Activated CD4-positive, alpha-beta T cell treated with anti-CD3 and anti-CD28 coated beads, Interleukin-2, Interleukin-6, amounts not matched to agents 100 ng/mL and 50 ng/mL, durations not matched to agents 16 hours and 8 hours (primary cell): ENCODE measurements around the gene MCTP1.

Experiments
- DNase-seq: peaks from one replicate; pipeline ENCODE4 v3.0.0-alpha.2; 2020

MCTP1 gene

DNA sequence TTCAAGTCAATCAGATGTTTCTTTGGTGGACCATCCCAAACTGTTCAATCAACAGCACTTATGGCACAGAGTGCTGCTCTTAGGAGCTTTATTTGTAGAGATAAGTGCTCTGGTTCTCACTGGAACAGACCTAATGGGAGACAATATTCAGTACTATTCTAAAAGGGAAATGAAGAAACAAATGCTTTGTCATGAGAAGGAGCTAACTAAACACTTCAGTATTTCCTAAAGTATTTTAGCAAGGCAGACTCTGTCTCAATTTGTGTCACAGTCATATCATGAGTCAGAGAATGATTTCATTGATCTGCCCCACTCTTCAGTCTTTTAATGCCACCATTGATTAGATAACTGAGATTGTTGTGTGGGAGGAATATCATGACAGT, 491.1 kb downstream of the MCTP1 start:
- DNase-seq: peak; percentile 70

DNA sequence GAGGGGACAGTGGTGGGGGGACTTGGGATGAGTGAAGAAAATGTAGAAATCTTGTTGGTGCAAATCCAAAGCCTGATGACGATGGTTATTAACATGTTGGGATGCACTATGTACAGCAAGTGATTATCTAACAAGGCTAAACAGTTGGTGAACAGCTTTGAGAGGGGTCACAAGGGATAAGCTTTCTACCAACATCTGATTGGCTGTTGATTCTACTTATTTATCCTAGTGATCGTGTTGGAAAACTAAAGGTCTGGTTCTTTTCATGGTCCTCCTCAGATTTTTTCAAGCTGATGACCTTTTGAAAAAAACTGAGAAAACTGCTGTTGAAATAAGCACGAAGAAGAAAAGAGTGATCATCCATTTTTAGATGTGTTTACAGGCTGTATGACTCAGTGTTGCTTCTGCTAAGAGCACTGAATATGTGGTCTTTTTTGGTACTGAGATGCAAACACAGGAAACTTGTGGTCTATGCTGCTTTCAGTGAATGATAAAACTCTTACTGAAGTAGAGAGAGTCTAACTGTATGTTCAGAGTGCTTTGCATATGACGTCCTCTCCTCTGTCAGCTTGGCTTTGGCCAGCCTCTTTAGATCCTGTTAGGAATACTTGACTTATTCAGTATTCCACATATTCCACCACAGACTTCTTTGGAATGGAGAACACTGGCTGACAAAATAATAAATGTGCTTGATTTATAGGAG, 491.6 kb downstream of the MCTP1 start:
- peak; percentile 88 for DNase-seq

DNA sequence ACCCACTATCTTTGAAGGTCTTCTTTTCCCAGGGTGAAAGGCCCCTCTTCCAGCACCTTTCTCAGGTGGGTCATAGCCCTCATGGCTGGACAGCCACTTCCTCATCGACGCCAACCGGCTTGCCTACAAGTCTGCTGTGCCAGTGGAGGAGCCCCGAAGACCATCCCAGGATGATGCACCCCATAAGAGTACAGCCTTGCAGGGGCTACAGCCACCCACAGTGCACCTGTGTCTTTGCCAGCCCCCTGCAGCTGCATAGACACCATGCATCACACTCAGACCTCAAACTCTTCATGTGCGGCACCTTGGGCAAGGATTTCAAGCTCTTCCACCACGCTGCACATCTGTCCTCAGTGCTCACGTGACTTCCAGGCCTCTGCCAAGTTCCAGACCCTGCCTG, 493.1 kb downstream of the MCTP1 start:
- DNase-seq: no peak

DNA sequence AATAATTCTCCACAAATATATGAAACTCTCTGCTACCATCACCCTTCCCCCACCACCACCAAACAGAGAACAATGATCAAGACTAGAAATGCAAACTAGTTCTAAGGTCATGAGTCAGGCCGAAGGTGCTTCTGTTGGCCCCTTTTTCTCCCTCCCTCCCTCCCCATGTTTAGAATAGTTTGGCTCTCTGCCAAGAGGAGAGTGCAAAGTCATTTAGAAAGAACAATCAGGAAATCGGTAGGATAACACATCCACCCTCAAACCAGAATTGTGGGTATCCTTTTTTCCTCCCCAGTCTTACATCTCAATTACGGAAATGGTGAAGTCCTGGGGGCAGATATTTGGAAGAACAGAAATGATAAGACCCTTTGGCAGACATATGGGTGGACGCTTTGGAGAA, 496.4 kb downstream of the MCTP1 start:
- peak; percentile 39 for DNase-seq

DNA sequence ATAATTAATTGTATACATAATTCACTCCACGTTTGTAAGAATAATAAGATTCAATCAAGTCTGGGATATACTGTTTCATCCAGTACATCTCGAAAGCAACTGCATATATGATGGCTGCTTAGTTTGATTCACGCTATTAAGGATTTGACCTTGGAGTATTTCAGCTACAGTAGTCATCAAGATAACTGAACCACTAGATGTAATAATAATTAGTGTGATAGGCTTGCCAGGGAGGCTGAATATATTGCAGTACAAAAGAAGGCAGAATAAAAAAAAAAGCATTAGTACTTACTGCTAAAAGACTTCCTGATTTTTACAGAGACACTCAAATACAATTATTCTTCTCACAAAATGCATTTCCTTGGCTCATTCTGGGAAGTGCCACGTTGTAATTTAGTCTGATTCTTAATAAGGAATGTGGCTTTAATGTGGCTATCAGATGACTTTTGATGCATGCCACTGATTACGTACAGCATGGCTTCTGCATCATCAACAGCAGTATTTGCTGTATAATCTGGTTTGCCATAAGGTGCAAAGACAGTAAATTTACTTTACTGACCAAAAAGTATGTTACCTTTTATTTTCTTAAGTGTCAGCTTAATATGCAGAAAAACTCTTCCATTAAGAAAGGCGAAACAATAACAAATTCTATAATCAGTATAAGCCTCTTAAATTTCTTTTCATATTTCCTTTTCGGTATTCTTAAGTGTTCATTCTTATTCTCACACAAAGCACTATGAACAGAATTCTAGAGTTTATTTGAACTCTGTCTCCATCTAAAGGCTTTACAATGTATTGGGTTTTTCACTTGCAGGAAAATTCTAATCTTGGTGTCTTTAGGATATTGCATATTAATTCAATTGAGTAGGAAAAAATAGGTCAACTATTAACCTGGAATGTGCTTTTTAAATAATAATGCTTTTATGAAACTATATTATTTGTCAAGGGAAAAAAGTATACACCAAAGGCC, 500.1 kb downstream of the MCTP1 start:
- no peak for DNase-seq

DNA sequence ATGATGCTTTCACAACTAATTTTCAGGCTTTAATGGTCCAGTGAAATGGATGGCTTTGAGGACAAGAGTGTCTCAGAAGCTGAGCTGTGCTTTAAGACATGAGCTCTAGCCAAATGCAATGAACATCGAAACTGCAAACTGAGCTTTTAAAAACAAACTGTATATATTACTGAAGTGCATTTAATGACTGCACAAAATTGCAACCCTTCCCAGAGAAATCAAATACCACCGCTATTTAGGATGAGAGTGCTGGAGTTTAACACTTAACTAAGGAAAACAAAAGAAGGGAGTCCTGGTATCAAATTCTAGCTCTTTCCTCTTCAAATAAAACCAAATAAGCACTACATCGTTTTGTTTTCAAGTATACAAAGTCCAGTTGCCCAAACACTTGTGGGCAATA, 502.5 kb downstream of the MCTP1 start:
- no peak for DNase-seq

DNA sequence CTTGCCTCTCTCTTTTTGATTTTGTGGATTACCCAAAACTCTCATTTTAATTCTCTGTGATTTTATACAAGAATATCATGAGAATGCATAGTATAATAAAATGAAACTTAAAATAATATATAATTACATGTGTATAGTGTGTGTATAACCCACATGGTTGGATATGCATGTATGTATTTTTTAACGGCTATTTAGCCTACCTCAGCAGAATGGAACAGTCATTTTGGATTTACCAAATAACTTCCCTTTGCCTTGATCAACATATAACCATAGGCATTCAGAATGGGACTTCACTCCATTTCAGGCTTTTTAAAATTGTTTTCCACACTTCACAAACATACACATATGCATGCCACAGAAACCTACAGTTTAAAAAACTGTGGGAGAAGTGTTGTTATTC, 505.2 kb downstream of the MCTP1 start:
- DNase-seq: no peak

DNA sequence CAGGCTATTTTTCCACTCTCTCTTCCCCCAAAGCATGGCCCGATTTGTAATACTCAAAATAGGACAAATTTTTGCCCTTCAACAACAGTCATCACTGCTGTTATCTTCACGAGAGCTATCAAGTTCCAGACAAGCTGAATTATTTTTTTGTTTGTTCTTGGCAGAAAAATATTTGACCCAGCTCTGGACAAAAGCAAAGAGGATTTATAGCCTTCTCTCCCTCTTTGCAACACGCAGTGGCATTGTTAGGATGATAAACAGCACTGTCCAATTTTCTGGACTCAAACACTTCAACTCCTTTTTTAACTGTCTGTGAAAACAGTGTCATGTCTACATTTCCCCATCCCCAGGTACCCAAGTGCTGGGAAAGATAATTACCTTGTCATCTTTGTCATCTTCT, 506.2 kb downstream of the MCTP1 start:
- DNase-seq: no peak

DNA sequence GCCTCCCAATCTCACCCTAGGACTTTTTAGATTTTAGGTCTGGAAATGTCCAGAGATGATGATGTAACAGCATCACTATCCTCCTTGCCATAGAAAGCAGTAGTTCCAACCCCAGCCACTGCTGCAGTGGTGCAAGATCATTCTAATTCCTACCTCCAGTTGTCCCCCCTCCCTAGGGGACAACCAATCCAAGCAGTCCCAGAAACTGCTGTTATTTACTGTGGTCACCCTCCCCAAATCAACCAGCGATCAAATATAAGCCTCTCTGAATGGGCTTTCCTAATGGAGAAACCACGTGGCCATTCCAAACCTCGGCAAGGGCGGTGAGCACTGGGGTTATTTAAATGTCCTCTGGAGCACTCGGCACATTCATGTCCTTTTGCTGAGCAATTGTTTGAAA, 506.6 kb downstream of the MCTP1 start:
- DNase-seq: no peak

DNA sequence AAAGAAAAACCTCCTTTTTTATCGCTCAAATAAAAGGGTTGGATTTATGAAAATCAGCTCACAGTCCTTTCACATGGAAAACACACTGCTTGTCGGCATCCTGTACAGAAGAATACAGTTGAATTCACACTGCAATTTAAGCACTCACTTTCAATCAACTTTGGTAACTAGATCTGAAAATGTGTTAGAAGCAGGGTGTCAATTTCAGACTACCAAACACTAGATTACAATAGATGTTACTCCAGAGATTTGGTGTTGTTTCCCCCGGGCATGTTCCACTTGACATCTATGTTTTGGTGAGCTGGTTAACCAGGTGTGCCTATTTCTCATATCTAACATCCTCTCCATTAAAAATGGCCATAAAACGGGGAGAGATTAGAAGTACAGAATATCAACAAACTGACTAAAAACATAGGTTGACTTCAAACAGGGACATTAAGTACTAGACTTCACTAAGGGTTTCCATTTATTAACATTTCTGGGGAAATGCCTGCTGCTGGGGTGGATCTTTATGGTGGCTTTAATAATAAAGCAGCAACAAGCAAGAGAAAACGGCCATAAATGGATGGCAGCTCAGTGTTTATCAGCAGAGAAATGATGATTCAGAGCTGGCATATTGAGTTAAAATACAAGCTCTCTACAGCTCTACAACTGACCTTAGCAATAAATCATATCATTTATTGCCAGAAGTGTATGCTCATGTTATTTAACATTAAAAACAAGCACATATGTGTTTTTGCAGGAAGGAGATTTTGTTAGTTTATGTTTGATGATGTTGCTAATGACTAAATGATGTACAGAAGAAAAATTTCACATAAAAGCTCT, 507.6 kb downstream of the MCTP1 start:
- DNase-seq: no peak

DNA sequence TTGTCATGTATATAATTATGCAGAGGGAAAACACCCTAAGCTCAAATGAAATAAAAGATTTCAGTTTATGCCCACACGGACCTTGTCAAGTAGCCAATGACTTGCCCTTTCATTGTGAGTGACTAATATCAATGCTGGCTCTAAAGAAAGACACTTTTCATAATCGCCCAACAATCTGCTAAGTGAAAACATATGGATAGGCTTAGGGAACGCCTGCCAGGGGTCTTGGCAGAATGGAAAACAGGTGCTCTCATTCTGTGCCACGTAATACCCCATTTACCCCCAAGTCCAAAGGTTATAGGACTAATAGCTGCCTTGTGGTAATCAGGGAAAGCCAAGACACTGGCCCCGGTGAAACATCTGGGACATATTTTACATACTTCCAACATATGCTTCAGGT, 508.7 kb downstream of the MCTP1 start:
- DNase-seq: no peak

DNA sequence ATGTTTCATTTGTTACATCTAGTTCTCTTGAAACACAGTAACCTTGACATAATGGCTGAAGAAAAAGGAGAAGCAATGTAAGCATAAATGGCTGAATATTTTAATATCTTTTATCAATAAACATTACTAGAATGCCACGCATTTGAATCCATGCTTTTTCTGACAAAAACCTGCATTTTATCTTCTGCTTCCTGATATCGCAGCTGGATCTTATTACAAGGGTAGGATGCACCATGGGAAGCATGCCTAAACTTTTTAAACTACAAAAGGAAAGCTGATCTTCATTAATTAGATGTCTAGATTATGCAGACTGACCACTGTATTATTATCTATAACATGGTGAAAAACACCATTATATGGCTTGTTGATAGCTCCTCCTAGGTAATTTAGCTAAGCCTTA, 509.8 kb downstream of the MCTP1 start:
- no peak for DNase-seq

DNA sequence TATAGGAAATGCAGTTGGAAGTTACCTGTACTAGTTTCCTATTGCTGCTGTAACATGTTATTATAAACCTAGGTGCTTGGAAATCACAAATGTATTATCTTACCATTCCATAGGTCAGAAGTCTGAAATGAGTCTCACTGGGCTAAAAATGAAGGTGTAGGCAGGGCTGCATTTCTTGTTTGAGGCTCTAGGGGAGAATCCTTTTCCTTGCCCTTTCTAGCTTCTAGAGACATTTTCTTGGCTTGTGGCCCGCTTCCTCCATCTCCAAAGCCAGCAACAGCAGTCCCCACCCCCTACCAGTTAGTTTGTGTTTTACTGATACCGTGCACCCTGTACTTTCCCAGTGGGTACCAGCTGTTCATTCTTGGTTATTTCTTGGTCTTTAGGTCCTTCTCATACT, 513.2 kb downstream of the MCTP1 start:
- DNase-seq: no peak

DNA sequence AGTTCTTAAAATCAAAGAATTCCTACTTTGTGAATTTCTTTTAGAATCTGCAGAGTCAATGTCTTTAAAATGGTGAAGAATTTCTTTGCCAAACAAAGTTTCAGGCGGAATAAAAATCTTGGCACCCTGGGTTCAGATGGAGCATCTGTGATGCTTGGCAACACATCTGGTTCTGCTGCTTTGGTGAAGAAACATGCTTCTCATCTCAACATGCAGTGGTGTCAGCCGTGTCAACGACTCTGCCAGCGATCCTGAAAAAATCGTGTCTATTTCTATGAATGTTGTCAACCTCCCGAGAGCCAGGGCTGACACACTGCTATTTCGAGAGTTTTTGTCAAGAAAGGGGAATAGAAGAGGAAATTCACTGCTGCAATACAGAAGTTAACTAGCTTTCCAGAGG, 514.9 kb downstream of the MCTP1 start:
- DNase-seq: no peak

DNA sequence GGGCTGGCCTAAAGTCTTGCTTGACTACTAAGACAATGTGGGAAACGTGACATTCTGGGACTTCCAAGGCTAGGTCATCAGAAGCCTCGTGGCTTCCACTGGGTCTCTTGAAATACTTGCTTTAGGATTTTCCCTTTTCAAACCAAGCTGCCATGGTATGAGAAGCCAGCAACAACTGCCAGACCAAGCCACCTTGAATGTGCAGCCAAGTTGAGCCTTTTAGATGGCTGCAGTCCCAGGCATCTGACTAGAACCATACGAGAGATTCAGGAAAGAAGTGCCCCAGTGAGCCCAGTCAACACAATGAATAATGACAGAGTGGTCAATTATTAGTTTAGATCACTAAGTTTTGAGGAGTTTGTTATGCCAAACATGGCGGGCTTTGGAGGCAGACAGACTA, 523.1 kb downstream of the MCTP1 start:
- no peak for DNase-seq

DNA sequence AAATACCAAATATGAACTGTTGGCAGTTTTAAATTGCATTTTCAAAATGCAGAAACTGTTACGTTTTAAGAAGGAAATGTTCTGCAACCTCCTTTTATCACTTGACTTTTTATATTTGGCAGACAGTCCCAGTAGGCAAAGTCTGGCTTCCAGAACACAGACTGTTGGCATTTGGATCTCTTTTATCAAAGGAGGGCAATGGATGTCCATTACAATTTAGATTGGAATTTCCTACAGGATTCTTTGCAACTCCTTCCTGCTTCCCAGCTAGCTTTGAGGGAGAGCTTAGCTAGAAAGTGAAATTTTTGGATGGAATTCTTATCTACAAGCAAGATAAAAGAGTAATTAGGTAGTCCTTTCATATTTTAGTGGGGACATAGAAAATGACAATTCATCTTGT, 523.8 kb downstream of the MCTP1 start:
- DNase-seq: no peak

DNA sequence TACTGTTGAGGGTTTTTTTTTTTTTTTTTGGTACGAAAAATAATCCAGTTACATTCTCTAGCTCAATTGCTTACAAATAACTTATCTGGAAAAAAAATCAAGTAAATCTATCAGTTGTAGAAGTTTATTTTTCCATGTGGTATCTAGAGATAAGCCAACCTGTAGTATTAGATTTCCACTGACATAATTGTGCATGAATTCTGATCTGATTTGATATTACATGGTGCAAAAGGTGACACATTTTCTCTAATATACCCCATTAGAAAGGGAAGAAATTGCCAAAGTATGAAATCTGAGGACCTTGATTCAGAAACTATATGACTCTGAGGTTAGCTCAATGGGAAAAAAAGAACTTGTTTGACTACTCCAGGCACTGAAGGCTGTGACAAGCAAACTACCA, 524.9 kb downstream of the MCTP1 start:
- no peak for DNase-seq

DNA sequence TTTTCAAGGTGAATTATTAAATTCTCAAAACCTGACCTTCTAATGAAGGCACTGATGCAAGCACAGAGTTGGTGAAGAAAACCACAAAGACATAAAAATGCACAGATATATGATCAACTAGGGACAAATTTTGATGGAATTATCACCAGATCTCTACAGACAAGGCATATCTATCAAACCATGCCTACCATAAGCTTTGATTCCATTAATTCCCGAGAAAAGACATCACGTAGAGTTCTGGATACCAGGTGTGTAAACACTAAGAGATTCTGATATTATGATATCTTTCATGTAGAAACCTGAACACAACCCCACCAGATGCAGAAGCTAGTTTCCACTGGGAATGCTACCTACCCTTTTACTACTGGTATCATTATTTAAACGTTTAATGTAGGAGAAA, 525.9 kb downstream of the MCTP1 start:
- no peak for DNase-seq

DNA sequence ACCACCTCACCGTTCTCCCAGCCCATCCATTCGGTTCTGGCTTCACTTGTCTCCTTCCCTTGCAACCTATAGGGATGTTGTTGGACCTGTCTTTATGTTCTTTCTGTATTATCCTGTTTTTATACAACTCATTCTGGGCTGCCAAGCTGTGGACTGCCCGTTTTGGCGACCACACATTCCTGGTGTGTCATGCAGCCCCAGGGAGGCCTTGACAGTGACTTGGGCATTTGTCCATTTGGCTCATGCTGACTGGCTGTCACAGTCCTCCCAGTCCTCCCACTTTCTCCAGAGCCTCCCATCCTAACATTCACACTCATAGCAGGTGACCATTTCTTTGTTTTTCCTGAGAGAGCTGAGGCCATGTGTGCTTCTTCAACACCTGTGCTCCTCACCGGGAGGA, 530.1 kb downstream of the MCTP1 start:
- no peak for DNase-seq

DNA sequence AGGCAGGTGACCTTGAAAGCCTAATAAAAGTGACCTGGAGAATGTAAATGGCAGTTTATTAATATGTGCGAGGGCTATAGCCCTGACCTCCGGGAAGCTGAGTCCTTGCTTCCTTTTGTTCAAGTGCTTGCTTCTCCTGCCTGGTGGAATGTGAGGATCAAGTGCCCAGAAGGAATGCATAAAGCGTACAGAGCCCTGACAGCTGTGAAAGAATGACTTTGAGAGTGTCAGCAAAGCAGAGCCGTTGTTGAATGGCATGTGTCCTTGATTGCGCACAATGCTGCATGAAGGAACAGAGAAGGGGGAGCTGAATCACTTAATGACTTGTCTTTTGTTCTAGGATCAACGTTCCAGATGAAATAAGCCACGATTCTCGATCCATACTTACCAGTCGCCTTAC, 533.4 kb downstream of the MCTP1 start:
- no peak for DNase-seq

DNA sequence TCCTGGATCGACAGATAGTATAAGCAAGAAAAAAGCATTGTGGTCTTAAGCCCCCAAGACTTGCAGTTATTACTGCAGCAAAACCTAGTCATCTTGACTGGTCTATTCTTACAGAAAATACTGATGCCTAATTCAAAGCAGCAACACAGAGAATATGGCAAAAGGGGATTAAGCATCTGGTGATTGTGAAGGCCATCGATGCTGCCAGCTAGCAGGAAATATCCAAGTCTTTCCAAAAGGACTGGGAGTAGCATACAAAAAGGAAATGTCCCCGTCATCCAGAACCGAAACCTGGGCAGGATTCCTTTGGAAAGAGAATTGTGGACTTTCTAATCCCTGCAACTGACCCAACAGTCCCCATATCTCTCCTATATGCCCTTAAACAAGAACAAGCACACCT, 534.2 kb downstream of the MCTP1 start:
- DNase-seq: no peak

DNA sequence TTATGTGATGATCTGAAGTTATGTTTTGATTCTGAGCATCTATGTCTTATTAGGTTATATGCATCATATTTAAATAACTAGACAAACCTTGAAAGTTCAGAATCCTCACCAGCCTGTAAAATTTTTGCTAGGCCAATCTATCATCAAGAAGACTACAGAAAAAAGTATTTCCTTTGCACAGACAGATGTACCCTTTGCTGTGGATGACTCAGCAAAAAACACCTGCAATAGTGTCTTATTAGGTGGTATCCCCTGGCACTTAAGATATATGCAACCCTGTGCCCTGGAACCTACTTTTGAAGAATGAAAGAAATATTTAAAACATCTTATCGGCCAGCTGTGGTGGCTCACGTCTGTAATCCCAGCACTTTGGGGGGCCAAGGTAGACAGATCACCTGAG, 535.9 kb downstream of the MCTP1 start:
- no peak for DNase-seq

DNA sequence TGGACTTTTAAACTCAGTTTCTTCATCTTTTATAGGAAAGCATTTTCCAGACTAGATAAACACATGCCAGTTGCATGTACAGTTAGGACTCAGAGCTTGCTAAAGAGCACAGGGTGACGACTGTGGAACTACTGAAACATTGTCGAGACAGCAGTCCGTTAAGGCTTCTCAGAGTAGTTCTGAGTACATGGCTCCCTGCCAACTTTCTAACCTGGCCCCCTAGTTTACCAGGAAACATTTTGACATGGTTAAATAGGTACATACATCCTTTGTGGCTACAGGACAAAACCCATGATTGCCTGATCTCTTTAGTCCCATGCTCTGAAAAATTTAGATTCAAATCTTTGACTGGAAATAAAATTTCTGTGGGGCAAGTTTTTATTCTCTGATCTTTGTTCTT, 536.7 kb downstream of the MCTP1 start:
- no peak for DNase-seq

DNA sequence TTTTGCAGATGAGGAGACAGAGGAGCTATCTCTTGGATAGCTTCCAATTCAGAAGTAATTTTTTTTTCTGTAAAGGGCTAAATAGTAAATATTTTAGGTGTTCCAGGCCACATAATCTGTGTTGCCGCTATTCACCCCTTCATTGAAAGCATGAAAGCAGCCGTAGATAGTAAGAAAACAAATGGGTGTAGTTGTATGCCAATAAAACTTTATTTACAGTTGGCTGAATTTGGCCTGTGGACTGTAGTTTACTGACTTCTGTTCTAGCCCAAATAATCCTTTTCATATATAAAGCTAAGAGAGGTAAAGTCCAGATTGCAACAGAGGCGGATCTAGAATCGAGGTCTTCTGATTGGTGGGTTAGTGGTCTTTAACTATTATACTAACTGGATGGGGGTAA, 537.5 kb downstream of the MCTP1 start:
- no peak for DNase-seq
